NCI-H1436 treated with DMSO at 0.1 percent for 48 hours (cell line): ENCODE results near the gene TAS2R16.
"Not testable (repeated sequence)": the region's sequence is repeated elsewhere in the genome, so short reads cannot be mapped to it uniquely, and the experiment has no call there.

ENCODE experiments used
- DNase-seq: peaks from one replicate; lab custom pipeline; 2025; lab: John Stamatoyannopoulos, UW

Gene TAS2R16

GRCh38 chr7:122972056-122972455 is 23.4 kb downstream of the TAS2R16 start:
- no peak for DNase-seq

DNA sequence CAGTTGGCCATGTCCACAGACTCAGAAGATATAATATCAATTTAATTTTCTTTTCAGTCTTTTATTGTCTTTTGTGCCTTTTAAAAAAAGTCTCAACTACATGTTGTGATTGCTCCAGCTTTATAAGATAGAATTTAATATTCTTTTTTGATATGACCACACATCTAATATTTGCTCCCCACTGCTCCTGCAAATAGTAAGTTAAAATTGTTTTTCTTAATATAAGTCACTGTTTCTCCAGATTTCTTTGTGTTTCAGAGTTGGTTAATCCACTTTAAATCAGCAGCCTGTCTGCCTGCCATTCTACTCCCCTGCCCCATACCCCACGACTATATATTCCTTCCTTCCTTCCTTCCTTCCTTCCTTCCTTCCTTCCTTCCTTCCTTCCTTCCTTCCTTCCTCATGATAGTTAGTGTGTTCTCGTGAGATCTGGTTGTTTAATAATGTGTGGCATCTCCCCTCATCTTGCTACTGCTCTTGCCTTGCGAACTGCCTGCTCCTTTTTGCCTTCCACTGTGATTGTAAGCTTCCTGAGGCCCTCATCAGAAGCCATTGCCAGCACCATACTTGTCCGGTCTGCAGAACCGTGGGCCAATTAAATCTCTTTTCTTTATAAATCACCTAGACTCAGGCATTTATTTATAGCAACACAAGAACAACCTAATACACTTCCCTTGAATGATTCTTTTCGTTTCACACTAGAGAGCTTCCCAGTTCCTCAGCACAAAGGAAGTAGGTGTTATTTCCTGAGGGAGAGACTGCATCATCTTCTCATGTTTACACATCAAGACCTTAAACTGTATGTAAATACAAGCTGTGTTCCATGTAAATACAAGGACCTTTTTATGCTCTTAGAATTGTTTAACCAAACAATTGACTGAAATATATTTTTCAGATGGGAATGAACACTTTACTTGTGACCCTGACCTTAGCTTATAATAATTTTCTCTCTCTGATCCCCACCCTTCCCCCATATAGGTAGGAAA is 24.5 kb downstream of the TAS2R16 start:
- DNase-seq, result no peak

DNA sequence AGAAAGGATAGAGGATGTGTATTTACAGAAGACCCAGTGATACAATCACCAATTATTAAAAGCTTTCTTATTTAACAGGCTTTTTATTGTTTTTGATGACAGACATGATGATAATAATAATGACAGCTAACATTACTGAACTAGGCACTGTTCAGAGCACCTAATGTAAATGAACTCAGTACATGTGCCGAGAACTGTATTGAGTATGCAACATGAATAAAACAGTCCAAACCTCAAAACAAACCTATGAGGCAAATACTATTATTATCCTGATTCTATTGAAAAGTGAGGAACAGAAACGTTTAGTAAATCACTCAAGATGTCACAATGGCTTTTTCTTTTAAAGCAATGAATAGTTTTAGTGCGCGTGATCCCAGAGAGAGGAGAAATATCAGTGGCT is 27.1 kb downstream of the TAS2R16 start:
- no peak for DNase-seq

GRCh38 chr7:122965306-122965705 is 30.2 kb downstream of the TAS2R16 start:
- DNase-seq, result peak; percentile 76

DNA sequence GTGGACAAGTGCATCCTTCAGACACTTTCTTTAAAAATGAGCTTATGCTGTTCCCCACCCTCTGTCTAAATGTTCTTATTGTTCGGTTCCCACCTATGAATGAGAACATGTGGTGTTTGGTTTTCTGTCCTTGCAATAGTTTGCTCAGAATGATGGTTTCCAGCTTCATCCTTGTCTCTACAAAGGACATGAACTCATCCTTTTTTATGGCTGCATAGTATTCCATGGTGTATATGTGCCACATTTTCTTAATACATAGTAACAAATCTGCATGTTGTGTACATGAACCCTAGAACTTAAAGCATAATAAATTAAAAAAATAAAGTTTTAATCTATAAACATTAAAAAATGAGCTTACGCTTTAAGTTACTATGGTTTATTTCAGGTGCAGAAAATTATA is 41.8 kb downstream of the TAS2R16 start:
- DNase-seq, result not testable (repeated sequence)

DNA sequence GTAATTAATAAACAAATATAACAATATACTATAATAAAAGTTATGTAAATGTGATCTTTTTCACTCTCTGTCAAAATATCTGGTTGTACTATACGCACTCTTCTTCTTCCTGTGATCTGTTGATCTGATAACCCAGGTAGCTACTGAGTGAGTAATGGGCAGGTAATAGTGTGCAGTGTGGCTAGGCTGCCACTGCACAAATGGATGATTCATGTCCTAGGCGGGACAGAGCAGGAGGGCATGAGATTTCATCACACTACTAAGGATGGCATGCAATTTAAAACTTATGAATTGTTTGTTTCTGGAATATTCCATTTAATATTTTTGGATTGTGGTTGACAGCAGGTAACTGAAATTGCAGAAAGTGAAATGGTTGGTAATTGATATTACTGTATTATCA is 44.5 kb downstream of the TAS2R16 start:
- no peak for DNase-seq

DNA sequence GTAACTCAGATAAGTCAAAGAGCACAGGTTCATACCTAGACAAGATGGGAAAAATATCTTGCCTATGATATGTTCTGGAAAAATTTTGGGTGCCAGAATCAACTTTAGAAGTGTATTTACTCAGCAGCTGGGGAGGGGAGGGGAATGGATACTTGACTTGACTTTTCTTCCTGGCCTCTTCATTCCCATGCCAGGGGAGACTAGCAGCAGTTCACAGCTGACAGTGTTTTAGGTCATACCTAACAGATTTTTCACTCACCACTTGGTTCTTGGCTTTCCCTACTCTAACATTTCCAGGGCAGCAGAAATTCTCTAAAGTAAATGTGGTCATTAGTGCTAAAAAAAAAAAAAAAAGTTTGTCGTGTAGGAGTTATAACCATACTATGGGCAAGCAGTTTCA is 46.3 kb downstream of the TAS2R16 start:
- DNase-seq, result no peak
